GM21381 (cell line): ENCODE results near the gene GJA1.
"Not testable (repeated sequence)": the region's sequence is repeated elsewhere in the genome, so short reads cannot be mapped to it uniquely, and the experiment has no call there.

ENCODE experiments used
- ATAC-seq: cut with Tn5 transposase; IDR thresholded peaks from one replicate; pipeline ENCODE4 v1.9.1; 2021; ENCODE audit warnings: mild to moderate bottlenecking, moderate library complexity; ENCODE audit not compliant: unreplicated experiment

The GJA1 gene

GRCh38 chr6:121435444-121436069 lies at the start of gene GJA1:
Gene GJA1 (plus strand): TSS chr6:121435646. CDS start chr6:121446848, 11,202 bp downstream.
- ATAC-seq = no peak

GRCh38 chr6:121386551-121386950 lies 48.9 kb upstream of the GJA1 start:
- ATAC-seq = not testable (repeated sequence)

GRCh38 chr6:121389419-121389818 lies 46.0 kb upstream of the GJA1 start:
- no peak for ATAC-seq

- no peak for ATAC-seq
Observed at GRCh38 chr6:121393731-121394505, 41.5 kb upstream of the GJA1 start.

GRCh38 chr6:121395736-121396135 lies 39.7 kb upstream of the GJA1 start:
- ATAC-seq = no peak

- ATAC-seq = not testable (repeated sequence)
Observed at GRCh38 chr6:121397188-121397587, 38.3 kb upstream of the GJA1 start.

- no peak for ATAC-seq
Observed at GRCh38 chr6:121398127-121398526, 37.3 kb upstream of the GJA1 start.

GRCh38 chr6:121399966-121400365 lies 35.5 kb upstream of the GJA1 start:
- no peak for ATAC-seq

GRCh38 chr6:121403964-121404363 lies 31.5 kb upstream of the GJA1 start:
- no peak for ATAC-seq

- ATAC-seq = no peak
Observed at GRCh38 chr6:121405306-121405705, 30.1 kb upstream of the GJA1 start.

GRCh38 chr6:121408321-121408720 lies 27.1 kb upstream of the GJA1 start:
- ATAC-seq = no peak

GRCh38 chr6:121413879-121414278 lies 21.6 kb upstream of the GJA1 start:
- ATAC-seq = no peak

GRCh38 chr6:121418346-121418745 lies 17.1 kb upstream of the GJA1 start:
- ATAC-seq = no peak

- ATAC-seq = no peak
Observed at GRCh38 chr6:121426686-121427085, 8.8 kb upstream of the GJA1 start.

GRCh38 chr6:121428872-121429756 lies 6.3 kb upstream of the GJA1 start:
- ATAC-seq = no peak

GRCh38 chr6:121430514-121431460 lies 4.7 kb upstream of the GJA1 start:
- ATAC-seq = no peak

GRCh38 chr6:121431776-121432175 lies 3.7 kb upstream of the GJA1 start:
- not testable (repeated sequence) for ATAC-seq

- ATAC-seq = no peak
Observed at GRCh38 chr6:121434037-121434770, 1.2 kb upstream of the GJA1 start.

- no peak for ATAC-seq
Observed at GRCh38 chr6:121436274-121436857, 920 bp downstream of the GJA1 start.
